B cell (primary cell): Measurements from ENCODE around the gene MET. TPM values are rescaled to one million over a fixed set of nuclear protein-coding genes. Genes with fewer than 3 reads are reported as not detected.

Experiments used
- ATAC-seq: fragments of 200-7000 bp; cut with Tn5 transposase; one replicate; pipeline ENCODE4 v1.10.0; 2021; ENCODE audit warnings: low read depth, mild to moderate bottlenecking, moderate number of reproducible peaks, moderate library complexity
- CTCF ChIA-PET: fragments of 350-600 bp; sonication (Branson Sonifier 250); formaldehyde crosslinking; loops from one replicate; lab custom pipeline; 2021; ENCODE audit warnings: antibody characterized with exemption, inconsistent platforms; lab: Charles Lee
- POLR2A ChIA-PET: fragments of 350-600 bp; sonication (Branson Sonifier 250); formaldehyde crosslinking; loops from one replicate; lab custom pipeline; 2021; ENCODE audit warnings: antibody characterized with exemption; lab: Charles Lee
- DNase-seq: peaks from one replicate; pipeline ENCODE4 v3.0.0; 2013
- H2AFZ ChIP-seq: 2 replicates; pipeline ENCODE4 v1.6.1; 2012; ENCODE audit warnings: mild to moderate bottlenecking, low read depth, low read length; ENCODE audit not compliant: insufficient read depth, poor library complexity, severe bottlenecking
- H3K27ac ChIP-seq, 2 donors: 1 replicate in 1 of 2; 2 replicates in 1 of 2; pipeline ENCODE4 v1.5.1; 2012 to 2013; ENCODE audit warnings: low read length in 2 of 2, mild to moderate bottlenecking in 2 of 2, moderate library complexity in 1 of 2
- H3K27me3 ChIP-seq, 4 experiments: fragments of 200-600 bp in 1 of 4; sonication (generic) in 1 of 4; replicated peaks in 1 of 4; 1 replicate in 2 of 4; 2 replicates in 2 of 4; pipeline versions ENCODE4 v1.6.1 to v1.7.0; 2013 to 2016; ENCODE audit warnings: low read length in 3 of 4, mild to moderate bottlenecking in 2 of 4, mixed read lengths in 1 of 4, moderate library complexity in 1 of 4; ENCODE audit not compliant: insufficient read depth in 4 of 4, control insufficient read depth in 3 of 4; ENCODE audit errors: control extremely low read depth in 1 of 4
- H3K36me3 ChIP-seq, 2 experiments: replicated peaks in 1 of 2; 1 replicate in 1 of 2; 2 replicates in 1 of 2; pipeline versions ENCODE4 v1.6.1 to v1.7.1; 2013; ENCODE audit warnings: low read length in 1 of 2; ENCODE audit not compliant: insufficient read depth in 2 of 2, control insufficient read depth in 1 of 2; ENCODE audit errors: control extremely low read depth in 1 of 2, extremely low read depth in 1 of 2
- H3K4me1 ChIP-seq, 2 donors: fragments of 200-600 bp in 1 of 2; sonication (generic) in 1 of 2; 1 replicate in 1 of 2; 2 replicates in 1 of 2; pipeline versions ENCODE4 v1.5.1 to v1.6.1; 2013 to 2017; ENCODE audit warnings: low read length in 2 of 2; ENCODE audit not compliant: control insufficient read depth in 2 of 2, insufficient read depth in 2 of 2
- H3K4me2 ChIP-seq: replicated peaks from 2 replicates; pipeline ENCODE3; 2012; ENCODE audit warnings: mild to moderate bottlenecking, low read depth, low read length; ENCODE audit not compliant: poor library complexity, severe bottlenecking
- H3K4me3 ChIP-seq, 5 experiments: fragments of 200-600 bp in 1 of 5; sonication (generic) in 1 of 5; 1 replicate in 3 of 5; 2 replicates in 2 of 5; pipeline versions ENCODE4 v1.5.1 to v1.7.0; 2011 to 2016; ENCODE audit warnings: low read length in 4 of 5, mild to moderate bottlenecking in 4 of 5, low read depth in 2 of 5, control low read depth in 1 of 5, moderate library complexity in 1 of 5; ENCODE audit not compliant: insufficient read depth in 1 of 5; ENCODE audit errors: control extremely low read depth in 1 of 5, extremely low read depth in 1 of 5
- H3K79me2 ChIP-seq: fragments of 200-600 bp; sonication (generic); one replicate; pipeline ENCODE4 v1.6.0; 2016; ENCODE audit warnings: low read length; ENCODE audit not compliant: control insufficient read depth, insufficient read depth
- H3K9ac ChIP-seq: fragments of 200-600 bp; sonication (generic); 2 replicates; pipeline ENCODE4 v1.6.1; 2017; ENCODE audit warnings: mild to moderate bottlenecking, low read length, moderate library complexity
- H3K9me3 ChIP-seq, 3 donors: one replicate each; pipeline versions ENCODE4 v1.6.1 to v1.7.1; 2013; ENCODE audit warnings: low read length in 2 of 3; ENCODE audit not compliant: control insufficient read depth in 2 of 3, insufficient read depth in 1 of 3; ENCODE audit errors: control extremely low read depth in 1 of 3
- H4K20me1 ChIP-seq: 2 replicates; pipeline ENCODE4 v1.6.0; 2012; ENCODE audit warnings: mild to moderate bottlenecking, low read length; ENCODE audit not compliant: insufficient read depth, control insufficient read depth, poor library complexity, severe bottlenecking
- H3K27ac Mint-ChIP-seq: one replicate; pipeline ENCODE4 v1.8.0; 2021; ENCODE audit warnings: mixed read lengths
- H3K27me3 Mint-ChIP-seq: one replicate; pipeline ENCODE4 v1.8.0; 2021; ENCODE audit warnings: mixed read lengths
- H3K4me1 Mint-ChIP-seq: one replicate; pipeline ENCODE4 v1.8.0; 2021; ENCODE audit warnings: mixed read lengths
- H3K4me3 Mint-ChIP-seq: one replicate; pipeline ENCODE4 v1.8.0; 2021; ENCODE audit warnings: mixed read lengths
- H3K9me3 Mint-ChIP-seq: one replicate; pipeline ENCODE4 v1.8.0; 2022; ENCODE audit warnings: mixed read lengths; ENCODE audit not compliant: insufficient read depth
- CTCF ChIP-seq: fragments of 200-600 bp; IDR thresholded peaks from one replicate; pipeline ENCODE4 v1.8.0; 2022; ENCODE audit warnings: antibody characterized with exemption, mild to moderate bottlenecking
- EZH2 ChIP-seq: IDR thresholded peaks from 2 replicates; pipeline ENCODE4 v1.6.1; 2012; ENCODE audit warnings: borderline replicate concordance, low read depth, mild to moderate bottlenecking, moderate library complexity, low read length; ENCODE audit not compliant: insufficient read depth, poor library complexity, severe bottlenecking
- WGBS: methylation state at CpG from one replicate; pipeline ENCODE4 v1.1.5; 2013; ENCODE audit warnings: missing lambda C conversion rate; ENCODE audit not compliant: insufficient coverage; 5-methylcytosine and 5-hydroxymethylcytosine counted together
- intact Hi-C: fragments of 100-400 bp; cut with micrococcal nuclease; formaldehyde crosslinking; loops from one replicate; pipeline ENCODE4 v1.10.0; 2022
- polyA plus RNA-seq: library from polyadenylated mRNA; depleted of rRNA; stranded (reverse); fragments of >200 nt; gene quantifications from 2 replicates; pipeline ENCODE4 v1.2.3, GENCODE V29; 2012
- total RNA-seq, 2 donors: library from RNA; stranded (reverse); fragments of 120-200 nt in 1 of 2; gene quantifications; 1 replicate in 1 of 2; 2 replicates in 1 of 2; pipeline versions ENCODE4 v1.2.3 to v1.2.4, GENCODE V29; 2013 to 2022

Gene MET
- total and polyA plus RNA-seq, 2 donors (not counting 1 experiment from before 2014, with no cell fraction given) = 0.03 to 0.59 TPM

GRCh38 chr7:116836048-116836447 lies 164.1 kb downstream of the MET start:
- no peaks in the 10 kb centered on the region for H3K79me2 ChIP-seq
- Mint-ChIP-seq H3K27me3 (peaks cover 12% of the 10 kb centered on the region), H3K4me3 (no peak overlapping the region), H3K4me1 (peaks cover under 1% of the 10 kb centered on the region), H3K27ac (no peak overlapping the region), H3K9me3 (no peaks in the 10 kb centered on the region)
- no peak for TF ChIP-seq CTCF
- 88% methylated on average over 1 of the region's 2 CpGs for WGBS
- H3K9me3 ChIP-seq = no peaks in the 10 kb centered on the region
- DNase-seq (no peak), ATAC-seq (no peak)
- H2AFZ ChIP-seq = no peak overlapping the region
- no peaks in the 10 kb centered on the region for H4K20me1 ChIP-seq
- H3K4me1 ChIP-seq = no peaks in the 10 kb centered on the region
- CTCF ChIA-PET = no interaction called here
- intact Hi-C loops = no loop called here
- H3K4me3 ChIP-seq = no peak overlapping the region
- no peaks in the 10 kb centered on the region for H3K36me3 ChIP-seq
- POLR2A ChIA-PET = no interaction called here
- no peak overlapping the region for H3K27ac ChIP-seq
- H3K9ac ChIP-seq = no peak overlapping the region
- H3K4me2 ChIP-seq = no peak overlapping the region
- H3K27me3 ChIP-seq = peaks cover 0 to 5% (median 0%) of the 10 kb centered on the region in 4 experiments

DNA sequence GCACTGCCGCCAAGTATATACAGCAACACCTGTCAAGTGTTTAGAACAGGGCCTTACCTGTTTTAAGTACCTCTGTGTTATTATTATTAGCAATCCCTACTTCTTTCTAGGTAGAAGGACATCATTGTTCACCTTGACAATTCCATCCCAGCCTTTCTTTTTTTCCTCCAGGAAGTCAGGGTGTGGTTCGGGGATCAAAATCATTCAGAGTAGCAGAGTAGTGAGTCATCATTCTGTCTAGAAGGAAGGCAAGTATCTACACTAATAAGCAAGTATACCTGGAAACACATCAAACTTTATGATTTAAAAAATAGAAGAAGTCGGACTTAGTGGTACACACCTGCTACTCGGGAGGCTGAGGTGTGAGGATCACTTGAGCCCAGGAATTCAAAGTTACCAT lies 164.9 kb downstream of the MET start:
- H3K4me3 Mint-ChIP-seq = no peak overlapping the region
- TF ChIP-seq EZH2 = no peak
- no peak for TF ChIP-seq CTCF
- H3K36me3 ChIP-seq = no peaks in the 10 kb centered on the region
- no peaks in the 10 kb centered on the region for H3K9me3 ChIP-seq
- H3K4me1 ChIP-seq = peaks cover 6 to 7% of the 10 kb centered on the region in 2 donors
- no peaks in the 10 kb centered on the region for H3K9me3 Mint-ChIP-seq
- H3K27ac ChIP-seq = no peak overlapping the region
- H4K20me1 ChIP-seq = no peaks in the 10 kb centered on the region
- no peak for DNase-seq
- WGBS = 100% methylated on average over 1 of the region's 4 CpGs
- no peak overlapping the region for H3K27ac Mint-ChIP-seq
- peaks cover 5% of the 10 kb centered on the region for H3K4me1 Mint-ChIP-seq
- H2AFZ ChIP-seq = no peak overlapping the region
- H3K4me3 ChIP-seq = no peak overlapping the region
- ChIA-PET CTCF (no interaction called here), POLR2A (no interaction called here)
- peaks cover 12% of the 10 kb centered on the region for H3K27me3 Mint-ChIP-seq
- peaks cover 0 to 5% (median 0%) of the 10 kb centered on the region in 4 experiments for H3K27me3 ChIP-seq
- intact Hi-C loops = no loop called here
- H3K9ac ChIP-seq = no peak overlapping the region
- H3K4me2 ChIP-seq = no peak overlapping the region
- H3K79me2 ChIP-seq = no peaks in the 10 kb centered on the region
- ATAC-seq = no peak
